ENCODE data around the gene EPN2.
"Not testable (repeated sequence)": the region's sequence is repeated elsewhere in the genome, so short reads cannot be mapped to it uniquely, and the experiment has no call there.

GRCh38 chr17:19187883-19188869 lies 49.0 kb upstream of the EPN2 start:
- TF ChIP-seq CTCF (IDR thresholded peaks at IDR 0.05); EP300 (IDR thresholded peaks at IDR 0.05); POLR2A (IDR thresholded peaks at IDR 0.05; ENCODE audit: low read depth): not testable (repeated sequence)
- peak in 1 of 2 donors; percentile 96 for TF ChIP-seq POLR2AphosphoS5 (IDR thresholded peaks at IDR 0.05)

Data from esophagus muscularis mucosa (tissue), 4 donors.